Transverse colon (tissue), 4 donors: ENCODE results near the gene MMEL1. TPM values are rescaled to one million over a fixed set of nuclear protein-coding genes. Genes with fewer than 3 reads are reported as not detected.

Experiments used
- DNase-seq: peaks from one replicate; pipeline ENCODE4 v3.0.0-alpha.2; 2019
- H3K27ac ChIP-seq, 4 donors: fragments of 200-600 bp; sonication (generic); 2 replicates each; pipeline ENCODE4 v1.5.1; 2016 to 2018; ENCODE audit warnings: inconsistent platforms in 4 of 4
- H3K27me3 ChIP-seq: fragments of 200-600 bp; sonication (generic); 2 replicates; pipeline ENCODE4 v1.5.1; 2017; ENCODE audit warnings: inconsistent platforms
- H3K36me3 ChIP-seq, 4 donors: fragments of 200-600 bp; sonication (generic); 2 replicates each; pipeline ENCODE4 v1.5.1; 2017 to 2019; ENCODE audit warnings: inconsistent platforms in 4 of 4
- H3K4me1 ChIP-seq, 4 donors: fragments of 200-600 bp; sonication (generic); 2 replicates each; pipeline ENCODE4 v1.5.1; 2017 to 2020; ENCODE audit warnings: inconsistent platforms in 4 of 4
- H3K4me3 ChIP-seq, 4 donors: fragments of 200-600 bp; sonication (generic); 1 replicate in 1 of 4; 2 replicates in 3 of 4; pipeline versions ENCODE4 v1.5.1 to v1.6.1; 2017 to 2019; ENCODE audit warnings: inconsistent platforms in 4 of 4
- H3K9me3 ChIP-seq, 2 donors: fragments of 200-600 bp; sonication (generic); 2 replicates each; pipeline ENCODE4 v1.5.1; 2017 to 2019; ENCODE audit warnings: inconsistent platforms in 2 of 2
- CTCF ChIP-seq, 5 experiments: fragments of 200-600 bp in 3 of 5; fragments of 450-650 bp in 2 of 5; sonication (generic) in 3 of 5; IDR thresholded peaks; 1 replicate in 2 of 5; 2 replicates in 3 of 5; pipeline ENCODE4 v1.5.1; 2016 to 2017; ENCODE audit warnings: antibody characterized with exemption in 5 of 5, inconsistent platforms in 3 of 5, mild to moderate bottlenecking in 2 of 5, moderate library complexity in 1 of 5
- EP300 ChIP-seq: sonication (generic); formaldehyde crosslinking; IDR thresholded peaks from one replicate; pipeline ENCODE4 v1.6.1; 2017; ENCODE audit warnings: antibody characterized with exemption, low read depth
- POLR2A ChIP-seq: fragments of 450-650 bp; IDR thresholded peaks from one replicate; pipeline ENCODE4 v1.6.1; 2016; ENCODE audit warnings: antibody characterized with exemption, mild to moderate bottlenecking, moderate library complexity
- POLR2AphosphoS5 ChIP-seq, 3 donors: sonication (generic); formaldehyde crosslinking; IDR thresholded peaks; one replicate each; pipeline ENCODE4 v1.6.1; 2016; ENCODE audit warnings: antibody characterized with exemption in 3 of 3
- WGBS, 2 donors: methylation state at CpG; one replicate each; pipeline ENCODE4 v1.1.5; 2018; ENCODE audit warnings: low coverage in 1 of 2; 5-methylcytosine and 5-hydroxymethylcytosine counted together
- in situ Hi-C, 4 donors: fragments of 200-750 bp; cut with MboI; loops; one replicate each; pipeline versions ENCODE4 v1.15.0 to v1.15.1; 2017; ENCODE audit warnings: low sequenced_read_pairs in 3 of 4, low pct_ligation_motif_present in 1 of 4, low pct_unique_long_range_greater_than_20kb in 1 of 4
- intact Hi-C: fragments of 100-400 bp; cut with DNase I; formaldehyde crosslinking; loops from one replicate; pipeline ENCODE4 v1.15.1; 2023; ENCODE audit warnings: low total_unique reads
- total RNA-seq, 4 donors: library from RNA; depleted of rRNA; stranded (reverse); fragments of >200 nt; gene quantifications; one replicate each; pipeline ENCODE4 v1.1.0, GENCODE V29; 2016

Gene MMEL1
- total RNA-seq, 4 donors from 2014 or later = 10.5 to 16.7 (median 12.4) TPM; not detected in 1

GRCh38 chr1:2595261-2595811 is 37.5 kb downstream of the MMEL1 start:
- TF ChIP-seq POLR2AphosphoS5 (IDR thresholded peaks at IDR 0.05) (no peak), CTCF (IDR thresholded peaks at IDR 0.05) (no peak), EP300 (no peak), POLR2A (no peak)
- in situ Hi-C loops (no loop called here), intact Hi-C loops (no loop called here)
- no peaks in the 10 kb centered on the region for H3K27me3 ChIP-seq
- H3K4me1 ChIP-seq = peaks cover 0 to 20% (median 7%) of the 10 kb centered on the region in 4 donors
- no peaks in the 10 kb centered on the region for H3K9me3 ChIP-seq
- no peak overlapping the region for H3K4me3 ChIP-seq
- 87% methylated on average over 12 of the region's 19 CpGs; no CpG with 5 or more reads in 1 of the 2 donors for WGBS, 2 donors
- no peak for DNase-seq
- H3K36me3 ChIP-seq = no peaks in the 10 kb centered on the region
- H3K27ac ChIP-seq = no peak overlapping the region

GRCh38 chr1:2594641-2595131 is 38.1 kb downstream of the MMEL1 start:
- Histone ChIP-seq H3K27me3 (no peaks in the 10 kb centered on the region), H3K9me3 (no peaks in the 10 kb centered on the region), H3K4me3 (no peak overlapping the region), H3K4me1 (peaks cover 0 to 20% (median 7%) of the 10 kb centered on the region in 4 donors), H3K27ac (no peak overlapping the region), H3K36me3 (no peaks in the 10 kb centered on the region)
- TF ChIP-seq POLR2A = no peak
- no peak for TF ChIP-seq CTCF (IDR thresholded peaks at IDR 0.05)
- no peak for TF ChIP-seq EP300
- TF ChIP-seq POLR2AphosphoS5 (IDR thresholded peaks at IDR 0.05) = no peak
- intact Hi-C loops = no loop called here
- in situ Hi-C loops = no loop called here
- 81% methylated on average over 17 of the region's 17 CpGs; no CpG with 5 or more reads in 1 of the 2 donors for whole genome bisulfite sequencing, 2 donors
- DNase-seq = no peak

GRCh38 chr1:2594001-2594640 is 38.7 kb downstream of the MMEL1 start:
- Histone ChIP-seq H3K36me3 (no peaks in the 10 kb centered on the region), H3K4me1 (peaks cover 0 to 20% (median 7%) of the 10 kb centered on the region in 4 donors), H3K27me3 (no peaks in the 10 kb centered on the region), H3K9me3 (no peaks in the 10 kb centered on the region), H3K4me3 (peak overlapping the region in 2 of 4 donors; percentile 5 to 11), H3K27ac (no peak overlapping the region)
- no peak for TF ChIP-seq POLR2AphosphoS5 (IDR thresholded peaks at IDR 0.05)
- TF ChIP-seq CTCF (IDR thresholded peaks at IDR 0.05) = no peak
- peak; percentile 65 for DNase-seq
- in situ Hi-C loops = no loop called here
- intact Hi-C loops = no loop called here
- 22% methylated on average over 18 of the region's 20 CpGs; no CpG with 5 or more reads in 1 of the 2 donors for WGBS, 2 donors

GRCh38 chr1:2593251-2593878 is 39.5 kb downstream of the MMEL1 start:
- in situ Hi-C loops = no loop called here
- 70% methylated on average over 18 of the region's 26 CpGs; no CpG with 5 or more reads in 1 of the 2 donors for WGBS, 2 donors

More at GRCh38 chr1:2593251-2593878, 39.5 kb downstream of the MMEL1 start:
- TF ChIP-seq CTCF (IDR thresholded peaks at IDR 0.05) (no peak), EP300 (no peak), POLR2AphosphoS5 (IDR thresholded peaks at IDR 0.05) (no peak), POLR2A (no peak)
- Histone ChIP-seq H3K9me3 (no peaks in the 10 kb centered on the region), H3K4me1 (peaks cover 0 to 22% (median 7%) of the 10 kb centered on the region in 4 donors), H3K4me3 (no peak overlapping the region), H3K36me3 (no peaks in the 10 kb centered on the region), H3K27me3 (no peaks in the 10 kb centered on the region), H3K27ac (peak overlapping the region in 2 of 4 donors; percentile 38 to 56)
- peak; percentile 11 for DNase-seq
- intact Hi-C loops = no loop called here
